Suppressor macrophage (primary cell): ENCODE measurements around the gene BTBD9.

ENCODE experiments used
- DNase-seq, 4 experiments: peaks; one replicate each; pipeline ENCODE4 v3.0.0-alpha.2; 2020 to 2022

The BTBD9 gene

DNA sequence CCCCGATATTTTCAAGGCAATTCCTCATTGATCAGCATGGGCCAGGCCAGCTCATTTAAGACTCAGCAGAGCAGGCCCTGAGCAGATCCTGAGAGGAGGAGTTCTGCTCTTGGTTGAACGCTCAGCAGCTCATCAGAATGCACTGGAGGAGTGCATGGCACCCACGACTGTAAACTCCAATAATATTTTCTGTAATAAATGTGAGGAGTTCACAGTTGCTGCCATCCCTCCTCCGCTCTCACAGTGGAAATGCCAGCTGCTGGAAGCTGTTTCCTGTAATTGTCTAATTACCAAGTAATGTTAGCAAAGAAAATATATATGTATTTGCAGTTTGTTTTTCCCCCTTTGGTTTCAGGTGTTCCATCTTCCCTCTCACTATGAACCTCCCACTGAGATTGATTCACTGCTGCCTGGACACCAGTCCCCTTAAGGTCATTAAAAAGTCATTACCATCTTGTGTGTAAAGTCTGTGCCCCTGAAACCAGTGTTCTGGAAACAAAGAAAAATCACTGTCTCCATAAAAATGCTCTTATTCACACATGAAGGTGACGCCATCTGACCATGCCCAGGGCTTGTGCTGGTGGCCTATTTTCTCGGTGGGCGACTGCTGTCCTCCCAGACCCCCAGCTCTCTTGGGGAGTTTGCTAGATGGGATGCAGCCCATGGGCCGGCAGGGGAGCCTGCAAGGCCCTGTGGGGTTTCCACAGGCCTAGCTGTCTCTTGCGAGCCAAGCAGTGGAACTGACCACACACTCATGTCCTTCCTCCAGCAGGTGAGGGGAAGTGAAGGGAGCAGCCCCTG is 446.0 kb downstream of the BTBD9 start:
- no peak for DNase-seq

DNA sequence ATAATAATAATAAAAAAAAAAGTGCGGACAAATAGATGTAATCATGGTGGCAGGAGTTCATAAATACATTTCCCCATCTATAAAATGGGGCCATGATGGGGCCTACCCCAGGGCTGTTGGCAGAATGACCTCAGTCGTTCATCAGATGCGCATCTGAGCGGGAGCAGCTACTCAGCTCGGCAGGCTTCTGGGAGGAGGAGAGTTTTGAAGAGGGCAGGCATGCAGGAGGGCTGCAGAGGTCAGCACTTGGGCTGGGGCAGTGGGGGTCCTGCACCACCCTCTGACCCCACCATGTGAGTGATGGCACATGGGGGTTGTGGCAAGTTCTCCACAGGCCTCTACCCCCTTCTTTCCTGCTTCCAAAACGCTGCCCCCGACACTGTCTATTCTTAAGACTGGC is 446.7 kb downstream of the BTBD9 start:
- no peak for DNase-seq

- DNase-seq: no peak
These were observed 447.2 kb downstream of the BTBD9 start for GRCh38 chr6:38192487-38192886.

DNA sequence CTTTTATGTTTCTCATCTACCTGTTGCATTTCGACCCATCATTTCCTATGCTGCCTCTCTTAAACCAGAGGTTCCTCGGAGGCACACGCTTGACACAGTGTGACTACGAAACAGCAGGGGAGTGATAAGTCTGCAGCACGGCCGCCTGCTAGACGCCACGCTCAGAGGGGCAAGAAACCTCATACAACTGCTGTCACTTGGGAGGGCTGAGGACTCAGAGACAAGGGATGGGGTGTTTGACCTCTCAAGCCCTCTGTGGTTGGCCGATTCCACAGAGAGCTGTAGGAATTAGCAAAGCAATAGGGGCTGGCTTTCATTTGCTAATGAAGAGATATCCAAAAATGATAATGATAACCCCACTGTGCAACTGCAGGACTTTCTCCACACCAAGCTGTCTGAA is 447.7 kb downstream of the BTBD9 start:
- no peak for DNase-seq

DNA sequence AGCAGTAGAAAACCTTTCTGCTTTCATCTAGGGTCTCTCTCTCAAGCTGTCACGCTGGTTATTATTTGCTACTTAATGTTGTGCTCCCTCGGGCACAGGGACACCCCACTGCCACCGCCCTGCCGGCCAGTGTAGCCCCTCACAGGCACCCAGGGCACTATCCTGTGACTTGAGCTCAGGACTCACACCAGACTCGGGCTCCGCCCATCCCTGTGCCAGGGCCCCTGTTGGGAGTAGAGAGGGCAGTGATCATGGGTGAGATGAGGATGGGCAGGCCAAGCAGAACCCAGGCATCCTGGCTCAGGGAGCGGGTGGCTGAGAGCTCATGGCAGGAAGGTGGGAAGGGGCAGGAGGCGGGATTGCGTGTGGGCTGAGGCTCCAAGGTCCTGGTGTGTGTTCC is 448.3 kb downstream of the BTBD9 start:
- DNase-seq: no peak

DNA sequence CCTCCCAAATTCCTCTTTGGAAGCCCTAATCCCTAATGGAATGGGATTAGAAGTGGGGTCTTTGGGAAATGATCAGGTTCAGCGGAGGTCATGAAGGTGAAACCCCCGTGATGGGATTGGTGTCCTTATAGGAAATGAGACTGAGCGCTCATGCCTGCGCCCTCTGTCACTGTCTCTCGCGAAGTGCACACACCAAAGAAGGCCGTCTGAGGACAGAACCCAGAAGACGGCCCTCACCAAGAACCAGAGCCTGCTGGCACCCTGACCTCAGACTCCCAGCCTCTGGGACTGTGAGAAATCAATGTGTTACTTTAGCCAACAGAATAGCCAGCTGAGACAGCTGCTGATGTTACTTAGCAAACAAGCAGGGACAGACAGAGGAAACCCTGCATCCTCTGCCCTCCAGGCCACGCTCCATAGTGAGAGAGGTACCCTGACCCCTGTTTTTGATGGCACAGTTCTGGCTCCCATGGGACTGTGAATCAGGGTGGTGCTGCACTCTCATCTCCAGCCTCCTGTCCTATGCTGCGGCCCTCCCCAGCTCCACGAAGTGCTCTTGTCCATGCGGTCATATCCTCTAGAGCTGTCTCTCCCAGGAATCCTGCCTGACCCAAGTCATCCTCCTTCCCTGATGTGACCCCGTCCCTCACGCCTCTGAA is 450.9 kb downstream of the BTBD9 start:
- DNase-seq: no peak

DNA sequence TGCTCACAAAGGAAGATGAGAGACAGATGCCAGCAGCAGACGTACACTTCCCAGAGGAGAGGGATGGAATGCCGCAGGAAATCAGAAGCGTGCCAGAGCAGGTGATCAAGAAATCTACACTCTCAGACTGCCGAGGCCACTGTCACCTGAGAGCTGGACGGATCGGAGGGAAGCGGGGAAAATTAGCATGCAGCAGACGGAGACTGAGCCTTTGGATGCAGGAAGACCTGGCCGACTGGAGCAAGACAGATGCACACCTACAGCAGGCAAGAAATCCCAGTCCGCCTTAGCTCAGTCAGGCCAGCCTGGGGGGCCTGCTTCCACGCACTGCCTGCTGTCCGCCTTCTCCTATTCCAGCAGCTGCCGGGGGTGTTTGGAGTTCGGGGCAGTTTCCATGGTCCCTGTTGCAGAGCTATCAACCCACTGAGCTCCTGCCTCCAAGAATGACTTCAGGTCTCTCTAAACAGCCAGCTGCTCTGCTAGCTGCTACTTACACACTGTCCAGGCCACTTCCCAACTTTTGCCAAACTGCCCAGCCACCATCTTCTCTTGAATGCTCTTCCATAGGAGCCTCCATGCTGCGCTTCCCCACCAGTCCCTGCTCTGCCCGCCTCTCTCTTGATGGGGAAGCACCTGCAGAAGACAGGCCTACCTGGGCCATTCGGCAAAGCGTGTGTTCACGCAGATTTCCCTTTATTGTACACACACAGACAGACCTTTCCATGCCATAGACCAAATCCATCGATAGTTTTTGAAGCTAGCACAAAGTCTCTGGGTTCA is 451.7 kb downstream of the BTBD9 start:
- no peak for DNase-seq

- no peak for DNase-seq
These were observed 452.4 kb downstream of the BTBD9 start for GRCh38 chr6:38187325-38187724.

DNA sequence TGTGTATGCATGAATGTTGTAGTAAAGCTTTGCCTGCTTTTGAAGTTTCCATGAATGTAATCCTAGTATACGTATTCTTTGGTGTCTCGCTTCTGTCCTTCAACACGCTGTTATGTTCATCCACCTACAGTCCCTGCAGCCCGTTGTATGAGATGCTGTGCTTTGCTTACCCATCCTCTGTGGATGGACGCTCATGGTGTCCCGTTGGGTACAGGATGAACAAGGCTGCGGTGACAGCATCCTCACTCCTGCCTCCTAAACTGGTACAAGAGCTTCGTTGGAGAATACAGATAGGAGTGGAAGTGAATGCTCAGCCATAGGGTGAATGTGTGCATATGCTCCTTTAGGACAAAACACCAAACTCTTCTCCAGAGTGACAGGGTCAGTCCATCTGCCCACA is 454.0 kb downstream of the BTBD9 start:
- no peak for DNase-seq

GRCh38 chr6:38185244-38185643 is 454.5 kb downstream of the BTBD9 start:
- DNase-seq: no peak

GRCh38 chr6:38184585-38185080 is 455.1 kb downstream of the BTBD9 start:
- DNase-seq: no peak

DNA sequence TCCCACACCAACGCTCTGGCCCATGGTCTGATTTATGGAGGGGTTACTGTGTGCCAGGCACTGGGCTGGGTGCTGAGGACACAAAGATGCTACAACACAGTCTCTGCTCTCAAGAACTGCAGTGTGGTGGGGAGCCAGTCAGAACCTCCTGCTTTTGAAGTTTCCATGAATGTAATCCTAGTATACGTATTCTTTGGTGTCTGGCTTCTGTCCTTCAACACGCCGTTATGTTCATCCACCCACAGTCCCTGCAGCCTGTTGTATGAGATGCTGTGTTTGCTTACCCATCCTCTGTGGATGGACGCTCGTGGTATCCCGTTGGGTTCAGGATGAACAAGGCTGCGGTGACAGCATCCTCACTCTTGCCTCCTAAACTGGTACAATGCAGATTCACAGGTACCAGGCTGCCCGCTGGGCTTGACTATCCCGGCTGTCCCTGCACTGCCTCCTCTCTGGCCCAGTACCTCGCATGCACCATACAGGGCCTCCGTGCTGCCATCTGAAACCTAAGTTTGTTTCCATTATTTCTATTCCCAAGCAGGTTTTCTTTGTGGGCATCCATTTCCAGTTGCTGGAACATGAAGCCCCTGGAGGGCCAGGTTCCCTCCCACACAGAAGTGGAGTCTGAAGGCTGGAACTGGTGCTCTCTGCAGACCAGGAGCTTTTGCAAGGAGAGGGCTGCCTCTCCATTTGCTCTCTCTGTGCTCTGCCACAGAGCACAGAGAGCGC is 455.7 kb downstream of the BTBD9 start:
- DNase-seq: no peak

DNA sequence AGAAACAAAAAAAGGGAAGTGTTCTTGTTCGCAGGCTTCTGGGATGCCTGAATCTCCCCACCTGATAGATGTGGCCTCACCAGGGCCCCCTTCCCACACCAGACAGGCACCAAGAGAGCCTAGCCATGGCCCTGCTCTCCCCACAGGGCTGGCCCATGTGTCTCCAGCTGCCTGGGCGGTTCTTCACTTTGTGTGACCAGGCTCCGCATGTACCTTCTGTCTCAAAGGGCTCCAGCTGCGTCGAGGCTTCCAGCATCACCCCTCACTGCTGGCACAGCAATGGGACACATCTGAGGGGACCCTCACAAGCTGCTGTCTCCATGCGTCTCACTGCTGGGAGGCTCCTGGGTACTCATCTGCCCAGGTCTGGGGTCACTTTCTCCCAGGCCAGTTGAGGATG is 457.3 kb downstream of the BTBD9 start:
- no peak for DNase-seq

- no peak for DNase-seq
These were observed 459.1 kb downstream of the BTBD9 start for GRCh38 chr6:38180586-38180985.

GRCh38 chr6:38179794-38180430 is 459.8 kb downstream of the BTBD9 start:
- DNase-seq: no peak

DNA sequence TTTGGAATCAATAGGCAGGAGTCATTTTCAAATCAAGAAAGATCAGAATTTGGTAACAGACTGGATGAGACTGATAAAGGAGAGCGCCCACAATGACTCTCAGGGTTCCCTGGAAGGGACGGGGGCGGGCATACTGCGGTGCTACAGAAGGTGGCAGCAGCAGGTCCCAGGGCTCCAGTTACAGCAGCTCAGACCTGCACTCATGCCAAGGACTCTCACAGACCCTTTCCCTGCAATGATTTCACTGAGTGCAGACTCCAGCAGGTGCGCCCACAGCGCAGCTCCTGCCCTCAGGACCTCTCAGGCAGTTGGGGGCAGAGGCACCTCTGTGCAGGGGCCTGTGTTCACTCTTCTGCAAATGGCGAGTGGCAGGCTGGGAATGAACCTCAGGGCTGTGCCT is 460.4 kb downstream of the BTBD9 start:
- DNase-seq: peak in 1 of 4 experiments; percentile 1

DNA sequence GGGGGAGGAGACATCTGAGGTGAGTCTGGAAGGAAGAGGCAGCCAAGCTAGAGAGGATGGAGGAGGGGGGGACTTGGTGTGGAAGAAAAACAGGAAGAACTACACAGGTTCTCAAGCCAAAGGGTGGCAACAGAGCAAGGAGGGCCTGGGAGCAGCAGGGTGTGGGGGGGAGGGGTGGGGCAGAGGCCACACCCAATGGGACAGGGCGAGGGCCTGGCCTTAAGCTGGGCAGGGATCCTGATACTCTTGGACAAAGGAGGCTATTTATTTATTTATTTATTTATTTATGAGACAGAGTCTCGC is 461.2 kb downstream of the BTBD9 start:
- peak in 1 of 4 experiments; percentile 0 for DNase-seq

DNA sequence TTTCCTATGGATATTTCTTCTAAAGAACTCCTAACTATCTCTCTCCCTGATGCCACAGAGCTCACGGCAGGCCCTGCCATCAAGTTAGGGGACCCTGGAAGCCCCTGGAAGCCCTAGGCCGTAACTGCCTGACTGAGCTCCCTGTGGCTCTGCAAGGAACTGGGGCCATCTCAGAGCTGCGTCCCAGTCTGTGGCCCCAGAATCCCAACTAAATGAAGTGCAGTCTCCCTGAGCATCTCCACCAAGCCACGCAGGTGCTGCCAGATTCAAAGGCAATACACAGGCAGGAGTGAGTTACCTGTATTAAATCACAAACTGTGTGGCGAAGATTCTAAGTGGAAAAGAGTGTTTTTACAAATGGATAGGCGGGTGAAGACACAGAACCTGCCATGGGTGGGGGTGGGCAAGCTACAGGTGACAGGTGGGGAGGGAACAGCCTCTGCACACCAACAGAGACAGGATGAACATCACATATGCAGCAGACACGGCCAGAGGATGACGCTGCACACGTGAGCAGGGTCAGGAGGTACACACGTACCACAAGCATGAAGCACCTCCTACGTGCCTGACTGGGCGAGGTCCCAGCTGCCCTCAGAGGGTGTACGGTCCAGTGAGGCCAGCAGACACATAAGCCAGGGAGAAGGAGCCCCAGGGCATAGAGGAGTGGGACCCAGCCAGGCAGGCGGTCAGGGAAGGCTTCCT is 461.7 kb downstream of the BTBD9 start:
- DNase-seq: peak in 1 of 4 experiments; percentile 1

GRCh38 chr6:38176797-38177751 is 462.7 kb downstream of the BTBD9 start:
- peak in 3 of 4 experiments; percentile 15 to 30 (median 28) for DNase-seq

GRCh38 chr6:38175786-38176185 is 463.9 kb downstream of the BTBD9 start:
- DNase-seq: no peak
